Panc1 (cell line): ENCODE data around the gene STAMBP.

Experiments
- CTCF ChIP-seq: fragments of 450-650 bp; IDR thresholded peaks from 2 replicates; pipeline ENCODE4 v1.5.1; 2017; ENCODE audit warnings: mild to moderate bottlenecking
- POLR2AphosphoS5 ChIP-seq: IDR thresholded peaks from 2 replicates; pipeline ENCODE4 v1.6.1; 2012; ENCODE audit warnings: mild to moderate bottlenecking, low read depth, low read length, moderate library complexity
- REST ChIP-seq, 2 experiments: IDR thresholded peaks; 2 replicates each; pipeline ENCODE4 v1.6.1; 2011 to 2012; ENCODE audit warnings: low read depth in 2 of 2, control low read depth in 1 of 2, low read length in 1 of 2, mild to moderate bottlenecking in 1 of 2, moderate library complexity in 1 of 2; ENCODE audit not compliant: insufficient read depth in 1 of 2
- TCF7L2 ChIP-seq: IDR thresholded peaks from 2 replicates; pipeline ENCODE4 v1.6.1; 2011; ENCODE audit warnings: mild to moderate bottlenecking, low read depth, low read length, inconsistent platforms

- TF ChIP-seq CTCF = peak; percentile 52; the same call in 1 of the 2 replicates
- TF ChIP-seq POLR2AphosphoS5 = no peak
- TF ChIP-seq TCF7L2 = no peak
- TF ChIP-seq REST (IDR thresholded peaks at IDR 0.05; ENCODE audit: insufficient read depth in 1 of 2, low read depth in 2 of 2, low read length in 1 of 2) = no peak
Measured at GRCh38 chr2:73827018-73827417, 1.7 kb upstream of the STAMBP start.
